HT1080 (cell line): ENCODE data around the gene TSC22D1. TPM values are rescaled to one million over a fixed set of nuclear protein-coding genes. Genes with fewer than 3 reads are reported as not detected.

ENCODE experiments used
- DNase-seq: peaks from one replicate; pipeline ENCODE4 v3.0.0-alpha.2; 2015; ENCODE audit warnings: low read depth
- total RNA-seq: library from RNA; depleted of rRNA; stranded (reverse); fragments of >200 nt; shearing (Covaris generic); gene quantifications from 2 replicates; pipeline ENCODE4 v1.2.3, GENCODE V29; 2014

The TSC22D1 gene
- total RNA-seq, 1 experiment from 2014 or later = 148 TPM

GRCh38 chr13:44433863-44434765 lies 142.0 kb downstream of the TSC22D1 start:
- peak; percentile 24 for DNase-seq

- DNase-seq = peak; percentile 60
Measured at GRCh38 chr13:44432650-44433049, 143.5 kb downstream of the TSC22D1 start.

- no peak for DNase-seq
Measured at GRCh38 chr13:44431150-44431549, 145.0 kb downstream of the TSC22D1 start.

GRCh38 chr13:44429311-44429710 lies 146.8 kb downstream of the TSC22D1 start:
- DNase-seq = no peak

- DNase-seq = no peak
Measured at GRCh38 chr13:44426461-44426860, 149.7 kb downstream of the TSC22D1 start.

DNA sequence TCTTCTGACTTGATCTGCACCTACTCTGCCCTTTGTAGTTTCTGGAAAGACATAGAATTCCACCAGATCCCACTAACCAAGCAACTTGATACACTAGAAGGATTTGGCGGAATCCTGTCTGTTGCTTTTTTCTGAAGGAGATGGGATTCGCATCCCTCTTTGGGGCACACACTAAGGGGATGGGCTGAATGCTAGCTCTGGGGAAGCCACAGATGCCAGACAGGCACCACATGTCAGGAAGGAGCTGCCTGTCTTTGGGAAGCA lies 150.4 kb downstream of the TSC22D1 start:
- DNase-seq = no peak

DNA sequence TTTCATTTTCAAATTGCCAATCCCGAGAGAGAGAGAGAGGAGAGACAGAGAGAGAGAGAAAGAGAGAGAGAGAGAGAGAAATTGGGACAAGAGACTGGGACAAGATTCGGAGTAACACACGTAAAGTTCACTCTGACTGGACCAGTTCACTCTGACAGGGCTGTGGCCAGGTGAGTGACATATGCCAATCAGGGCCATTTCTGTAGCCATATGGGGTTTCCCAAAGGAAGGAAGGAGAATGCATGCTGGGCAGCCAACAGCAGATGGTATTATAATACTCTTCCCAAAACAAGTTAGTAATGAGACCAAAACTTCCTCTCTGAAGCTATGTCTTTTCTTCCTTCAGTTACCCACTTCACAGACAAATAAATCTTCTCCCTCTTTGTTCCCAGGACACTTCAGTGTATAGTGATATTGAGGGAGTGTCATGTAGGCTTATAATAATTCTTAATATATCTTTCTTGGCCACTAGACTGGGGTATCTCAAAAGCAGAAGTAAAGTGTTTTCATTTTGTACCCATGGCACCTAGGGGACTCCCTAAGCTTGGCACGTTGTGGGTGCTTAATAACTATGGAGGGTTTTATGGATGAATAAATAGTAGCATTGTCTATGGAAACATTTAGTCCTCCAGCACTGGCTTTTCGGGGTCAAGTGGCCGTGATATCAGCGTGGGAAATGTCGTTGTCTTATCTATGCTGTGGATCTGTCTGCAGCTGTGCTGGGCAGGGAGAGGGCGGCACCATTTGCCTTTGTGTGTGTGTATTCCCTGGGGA lies 150.9 kb downstream of the TSC22D1 start:
- no peak for DNase-seq

- DNase-seq = no peak
Measured at GRCh38 chr13:44423824-44424223, 152.3 kb downstream of the TSC22D1 start.

- no peak for DNase-seq
Measured at GRCh38 chr13:44422755-44423643, 153.1 kb downstream of the TSC22D1 start.

GRCh38 chr13:44421853-44422525 lies 154.1 kb downstream of the TSC22D1 start:
- no peak for DNase-seq

DNA sequence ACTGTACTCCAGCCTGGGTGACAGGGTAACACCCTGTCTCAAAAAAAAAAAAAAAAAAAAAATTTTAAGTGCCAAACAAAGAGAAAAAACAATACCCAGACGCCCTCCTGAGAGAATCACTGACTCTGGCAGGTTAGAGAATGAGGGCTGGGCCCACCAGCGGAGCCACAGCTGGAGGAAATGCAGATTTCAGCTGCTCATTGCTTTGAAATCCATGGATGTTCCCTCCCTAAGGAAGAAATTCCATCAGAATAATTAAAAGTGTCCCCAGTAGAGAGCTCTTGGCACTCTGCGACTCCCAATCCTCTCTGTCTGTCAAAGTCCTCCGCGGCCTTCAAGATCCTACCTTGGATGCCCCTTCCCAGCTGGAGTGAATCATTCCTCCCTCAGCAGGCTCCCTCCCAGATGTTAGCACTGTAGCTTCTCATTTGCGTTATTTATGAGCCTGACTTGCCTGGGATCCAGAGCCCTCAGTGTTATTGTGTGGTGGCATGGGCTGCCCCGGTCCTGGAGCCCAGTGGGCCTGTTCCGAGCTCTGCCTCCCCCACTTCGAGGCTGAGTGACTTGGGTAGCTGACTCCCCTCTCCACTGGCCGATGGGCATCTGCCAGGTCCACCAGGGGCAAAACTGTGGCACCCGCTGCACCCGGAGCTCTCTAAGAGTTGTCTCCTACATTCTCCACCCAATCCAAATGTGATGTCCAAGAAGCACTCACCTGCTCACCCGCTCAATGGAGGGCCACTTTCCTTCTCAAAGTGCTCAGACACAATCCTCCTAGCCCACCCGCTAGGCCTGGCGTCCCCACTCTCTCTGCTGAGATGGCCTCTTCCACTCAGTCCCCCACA lies 155.5 kb downstream of the TSC22D1 start:
- DNase-seq = no peak

- DNase-seq = no peak
Measured at GRCh38 chr13:44417876-44418275, 158.3 kb downstream of the TSC22D1 start.

DNA sequence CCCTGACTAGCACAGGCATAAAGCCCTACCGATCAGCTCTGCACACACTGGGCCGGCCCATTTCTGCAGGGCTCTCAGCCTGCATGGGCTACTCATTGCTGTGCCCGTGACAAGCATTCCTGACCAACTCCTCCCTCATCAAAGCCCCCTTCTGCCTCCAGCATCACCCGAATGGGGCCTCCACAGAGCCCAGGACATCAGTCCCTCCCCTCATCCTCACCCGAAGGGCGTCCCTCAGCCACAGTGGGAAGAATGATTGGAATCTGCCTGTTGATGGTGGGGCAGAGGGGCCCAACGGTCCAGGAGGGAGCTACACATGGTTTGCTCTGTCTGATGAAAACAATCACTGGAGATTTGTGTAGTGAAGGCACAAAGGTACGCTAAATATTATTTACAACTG lies 158.7 kb downstream of the TSC22D1 start:
- DNase-seq = no peak

GRCh38 chr13:44416744-44417143 lies 159.4 kb downstream of the TSC22D1 start:
- DNase-seq = no peak

- no peak for DNase-seq
Measured at GRCh38 chr13:44416301-44416700, 159.8 kb downstream of the TSC22D1 start.

DNA sequence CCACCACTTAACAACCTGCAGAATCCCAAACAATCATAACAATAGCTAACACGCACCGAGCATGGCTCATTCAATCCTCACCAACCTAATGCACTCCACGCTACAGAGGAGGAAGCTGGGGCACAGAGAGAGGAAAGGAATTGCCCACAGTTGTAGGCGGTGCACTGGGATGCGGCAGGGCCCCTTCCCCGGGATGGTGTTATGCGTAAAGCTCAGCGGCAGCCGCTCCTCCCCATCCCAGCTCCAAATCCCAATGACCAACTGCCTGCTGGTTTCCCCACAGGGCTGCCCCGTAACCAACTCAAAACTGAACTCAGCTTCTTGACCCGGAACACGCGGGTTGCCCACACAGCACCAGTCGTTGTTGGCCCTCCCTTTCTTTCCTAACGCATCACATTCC lies 160.3 kb downstream of the TSC22D1 start:
- no peak for DNase-seq

DNA sequence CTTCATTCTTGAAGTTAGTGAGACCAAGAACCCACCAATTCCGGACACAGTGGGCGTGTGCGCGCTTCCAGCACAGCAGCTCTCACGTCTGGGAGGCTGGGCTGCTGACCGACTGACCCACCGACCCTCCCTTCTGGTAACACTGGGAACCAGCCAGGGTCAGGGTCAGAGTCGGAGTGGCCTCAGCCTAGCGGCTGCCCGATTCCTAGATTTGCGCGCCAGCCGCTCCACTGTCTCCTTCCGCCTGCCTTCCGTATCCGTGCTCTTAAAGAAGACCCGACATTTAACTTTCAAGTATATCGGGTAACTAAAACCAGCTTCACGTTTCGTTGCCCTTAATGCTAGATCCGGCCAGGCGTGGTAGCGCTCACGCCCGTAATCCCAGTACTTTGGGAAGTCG lies 161.4 kb downstream of the TSC22D1 start:
- no peak for DNase-seq

DNA sequence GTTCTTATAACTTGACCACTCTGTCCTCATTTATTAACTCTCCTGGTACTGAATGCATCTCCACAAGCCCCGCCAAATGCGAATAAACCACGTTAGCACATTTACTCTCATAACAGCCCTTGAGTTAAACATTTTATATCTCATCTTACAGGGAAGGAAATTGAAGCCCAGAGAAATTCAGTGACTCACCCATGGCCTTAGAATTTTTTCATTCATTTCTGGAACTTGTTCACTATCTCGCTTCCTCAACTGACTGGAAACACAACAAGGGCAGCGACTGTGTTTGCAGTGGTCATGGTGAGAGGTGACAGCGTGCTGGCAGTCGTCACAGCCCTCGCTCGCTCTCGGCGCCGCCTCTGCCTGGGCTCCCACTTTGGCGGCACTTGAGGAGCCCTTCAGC lies 163.0 kb downstream of the TSC22D1 start:
- DNase-seq = no peak

- no peak for DNase-seq
Measured at GRCh38 chr13:44412346-44412935, 163.7 kb downstream of the TSC22D1 start.

DNA sequence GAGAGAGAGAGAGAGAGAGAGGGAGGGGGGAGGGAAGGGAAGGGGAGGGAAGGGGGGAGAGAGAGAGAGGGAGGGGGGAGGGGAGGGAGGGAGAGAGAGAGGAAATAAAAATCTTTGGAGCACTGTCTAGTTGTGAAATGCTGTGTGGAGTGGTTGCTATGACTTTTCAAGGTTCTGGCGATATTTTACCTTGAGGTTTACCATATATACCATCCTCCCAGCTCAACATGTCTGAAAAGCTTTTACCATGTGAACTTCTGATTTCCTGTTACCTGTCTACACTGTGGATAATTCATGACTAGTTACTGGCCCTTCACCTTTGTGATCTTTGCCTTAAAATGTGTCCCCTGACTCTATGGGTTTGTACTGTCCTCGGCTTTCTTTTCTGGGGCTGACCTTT lies 164.3 kb downstream of the TSC22D1 start:
- no peak for DNase-seq
